ENCODE data around the gene STAP2. TPM values are rescaled to one million over a fixed set of nuclear protein-coding genes. Genes with fewer than 3 reads are reported as not detected.

The STAP2 gene
- total RNA-seq, 1 donor from 2014 or later = 14.8 TPM

- intact Hi-C loops (cut with micrococcal nuclease) = no loop called here
Observed at GRCh38 chr19:4370418-4371041, 31.9 kb upstream of the STAP2 start.

GRCh38 chr19:4369888-4370260 is 31.2 kb upstream of the STAP2 start:
- intact Hi-C loops (cut with micrococcal nuclease) = loop anchor here (1.0 kb wide), 6 partner anchors 10 to 123 kb away; partner anchors contain the start of genes MPND, SH3GL1 and YJU2

GRCh38 chr19:4369109-4369887 is 30.7 kb upstream of the STAP2 start:
- intact Hi-C loops (cut with micrococcal nuclease) = loop anchor here (1.0 kb wide), 6 partner anchors 11 to 122 kb away; partner anchors contain the start of genes MPND, SH3GL1 and YJU2

GRCh38 chr19:4368128-4368820 is 29.6 kb upstream of the STAP2 start:
- intact Hi-C loops (cut with micrococcal nuclease) = no loop called here

- intact Hi-C loops (cut with micrococcal nuclease) = no loop called here
Observed at GRCh38 chr19:4367781-4368127, 29.1 kb upstream of the STAP2 start.

- intact Hi-C loops (cut with micrococcal nuclease) = no loop called here
Observed at GRCh38 chr19:4367336-4367723, 28.7 kb upstream of the STAP2 start.

GRCh38 chr19:4366666-4367335 is 28.2 kb upstream of the STAP2 start:
- intact Hi-C loops (cut with micrococcal nuclease) = no loop called here

- intact Hi-C loops (cut with micrococcal nuclease) = no loop called here
Observed at GRCh38 chr19:4365791-4366665, 27.4 kb upstream of the STAP2 start.

GRCh38 chr19:4365341-4365740 is 26.7 kb upstream of the STAP2 start:
- intact Hi-C loops (cut with micrococcal nuclease) = no loop called here

- intact Hi-C loops (cut with micrococcal nuclease) = no loop called here
Observed at GRCh38 chr19:4363571-4364304, 25.1 kb upstream of the STAP2 start.

- intact Hi-C loops (cut with micrococcal nuclease) = no loop called here
Observed at GRCh38 chr19:4362831-4363545, 24.4 kb upstream of the STAP2 start.

GRCh38 chr19:4362101-4362828 is 23.6 kb upstream of the STAP2 start:
- intact Hi-C loops (cut with micrococcal nuclease) = no loop called here

GRCh38 chr19:4361152-4362046 is 22.8 kb upstream of the STAP2 start:
- intact Hi-C loops (cut with micrococcal nuclease) = no loop called here

GRCh38 chr19:4360641-4361151 is 22.1 kb upstream of the STAP2 start:
- intact Hi-C loops (cut with micrococcal nuclease) = no loop called here

- intact Hi-C loops (cut with micrococcal nuclease) = no loop called here
Observed at GRCh38 chr19:4360081-4360569, 21.5 kb upstream of the STAP2 start.

- intact Hi-C loops (cut with micrococcal nuclease) = no loop called here
Observed at GRCh38 chr19:4359627-4360000, 21.0 kb upstream of the STAP2 start.
